Measurements from ENCODE around the gene MMP25. TPM values are rescaled to one million over a fixed set of nuclear protein-coding genes. Genes with fewer than 3 reads are reported as not detected.
A peak's percentile ranks its signal among the peaks of the same experiment; 100 is the strongest.

The MMP25 gene
- total RNA-seq, 2 donors from 2014 or later, result 4.2 TPM; not detected in 1

DNA sequence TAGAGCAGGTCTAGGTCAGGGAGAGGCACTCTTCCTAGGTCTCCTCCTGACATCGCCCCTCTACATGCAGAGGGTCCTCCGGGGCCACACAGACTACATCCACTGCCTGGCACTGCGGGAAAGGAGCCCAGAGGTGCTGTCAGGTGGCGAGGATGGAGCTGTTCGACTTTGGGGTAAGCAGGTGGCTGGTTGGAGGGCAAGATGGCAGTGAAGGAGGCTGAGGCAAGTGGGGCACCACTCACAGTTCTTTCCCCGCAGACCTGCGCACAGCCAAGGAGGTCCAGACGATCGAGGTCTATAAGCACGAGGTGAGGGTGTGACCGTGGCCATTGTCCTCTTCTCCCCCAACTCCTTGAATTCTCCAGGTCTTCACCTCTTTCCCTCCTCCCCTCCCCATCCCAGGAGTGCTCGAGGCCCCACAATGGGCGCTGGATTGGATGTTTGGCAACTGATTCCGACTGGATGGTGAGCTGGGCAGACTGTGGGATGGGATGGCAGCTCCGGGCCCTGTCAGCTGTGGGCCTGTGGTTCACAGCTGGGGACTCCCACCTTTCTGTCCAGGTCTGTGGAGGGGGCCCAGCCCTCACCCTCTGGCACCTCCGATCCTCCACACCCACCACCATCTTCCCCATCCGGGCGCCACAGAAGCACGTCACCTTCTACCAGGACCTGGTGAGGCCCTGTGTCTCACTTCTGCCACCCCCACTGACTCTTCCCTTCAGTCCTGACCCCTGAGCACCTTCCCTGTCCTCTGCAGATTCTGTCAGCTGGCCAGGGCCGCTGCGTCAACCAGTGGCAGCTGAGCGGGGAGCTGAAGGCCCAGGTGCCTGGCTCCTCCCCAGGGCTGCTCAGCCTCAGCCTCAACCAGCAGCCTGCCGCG, 19.5 kb upstream of the MMP25 start:
- DNase-seq (ENCODE audit: low spot score) (no peak), ATAC-seq (ENCODE audit: insufficient number of reproducible peaks, low FRiP score, low read depth) (no peak)
- TF ChIP-seq, protein P1, sequence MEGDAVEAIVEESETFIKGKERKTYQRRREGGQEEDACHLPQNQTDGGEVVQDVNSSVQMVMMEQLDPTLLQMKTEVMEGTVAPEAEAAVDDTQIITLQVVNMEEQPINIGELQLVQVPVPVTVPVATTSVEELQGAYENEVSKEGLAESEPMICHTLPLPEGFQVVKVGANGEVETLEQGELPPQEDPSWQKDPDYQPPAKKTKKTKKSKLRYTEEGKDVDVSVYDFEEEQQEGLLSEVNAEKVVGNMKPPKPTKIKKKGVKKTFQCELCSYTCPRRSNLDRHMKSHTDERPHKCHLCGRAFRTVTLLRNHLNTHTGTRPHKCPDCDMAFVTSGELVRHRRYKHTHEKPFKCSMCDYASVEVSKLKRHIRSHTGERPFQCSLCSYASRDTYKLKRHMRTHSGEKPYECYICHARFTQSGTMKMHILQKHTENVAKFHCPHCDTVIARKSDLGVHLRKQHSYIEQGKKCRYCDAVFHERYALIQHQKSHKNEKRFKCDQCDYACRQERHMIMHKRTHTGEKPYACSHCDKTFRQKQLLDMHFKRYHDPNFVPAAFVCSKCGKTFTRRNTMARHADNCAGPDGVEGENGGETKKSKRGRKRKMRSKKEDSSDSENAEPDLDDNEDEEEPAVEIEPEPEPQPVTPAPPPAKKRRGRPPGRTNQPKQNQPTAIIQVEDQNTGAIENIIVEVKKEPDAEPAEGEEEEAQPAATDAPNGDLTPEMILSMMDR (IDR thresholded peaks at IDR 0.05), result no peak
- peaks cover 12% of the 10 kb centered on the region for H3K36me3 ChIP-seq
- no peak overlapping the region for H3K4me3 ChIP-seq
- H3K27me3 ChIP-seq (replicated peaks; ENCODE audit: insufficient read depth), result peaks cover 4% of the 10 kb centered on the region
- peaks cover 0 to 38% of the 10 kb centered on the region in 2 donors for H3K4me1 ChIP-seq (ENCODE audit: control insufficient read depth in 1 of 2, low read depth in 2 of 2)
- no peaks in the 10 kb centered on the region for H3K9me3 ChIP-seq
- H3K27ac ChIP-seq, result no peak overlapping the region

GRCh38 chr16:3027489-3027795, 18.9 kb upstream of the MMP25 start:
- TF ChIP-seq, protein P1 (IDR thresholded peaks at IDR 0.05), result no peak
- H3K4me1 ChIP-seq (ENCODE audit: control insufficient read depth in 1 of 2, low read depth in 2 of 2), result peaks cover 0 to 34% of the 10 kb centered on the region in 2 donors
- peaks cover 4% of the 10 kb centered on the region for H3K27me3 ChIP-seq (replicated peaks; ENCODE audit: insufficient read depth)
- H3K9me3 ChIP-seq, result no peaks in the 10 kb centered on the region
- H3K36me3 ChIP-seq, result peaks cover 12% of the 10 kb centered on the region
- no peak for DNase-seq (ENCODE audit: low spot score)
- no peak overlapping the region for H3K27ac ChIP-seq
- no peak overlapping the region for H3K4me3 ChIP-seq
- no peak for ATAC-seq (ENCODE audit: insufficient number of reproducible peaks, low FRiP score, low read depth)

DNA sequence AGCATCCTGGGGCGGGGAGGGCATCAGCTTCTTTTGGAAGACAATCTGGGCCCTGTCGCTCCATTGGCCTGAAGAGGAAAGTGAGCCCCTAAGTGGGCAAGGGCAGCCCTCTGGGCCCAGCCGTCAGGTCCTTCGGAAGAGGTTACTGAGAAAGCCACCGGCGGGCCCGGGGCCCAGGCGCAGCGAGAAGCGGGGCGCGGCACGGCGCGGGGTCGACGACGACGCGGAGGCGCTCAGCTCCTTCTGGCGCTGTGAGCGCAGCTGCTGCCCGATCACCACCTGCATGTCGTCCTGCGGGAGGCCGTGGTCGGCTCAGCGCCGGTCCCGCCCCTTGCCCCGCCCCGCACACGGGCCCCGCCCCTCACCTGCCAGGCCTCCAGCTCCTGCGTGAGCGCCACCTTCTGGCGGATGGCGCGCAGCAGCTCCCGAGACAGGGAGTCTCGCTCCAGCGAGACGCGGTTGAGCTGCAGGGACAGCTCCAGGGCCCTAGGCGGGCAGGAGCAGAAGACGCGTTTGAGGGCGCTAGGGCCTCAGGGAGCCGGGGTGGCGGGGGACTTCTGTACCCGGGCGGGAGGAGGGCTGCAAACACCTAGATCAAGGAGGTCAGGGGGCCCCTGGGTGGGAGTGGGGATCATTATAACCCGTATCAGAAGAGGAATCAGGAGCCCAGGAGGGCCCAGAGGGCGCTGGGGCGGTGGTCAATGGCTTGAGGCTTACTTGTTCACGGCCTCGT, 18.2 kb upstream of the MMP25 start:
- TF ChIP-seq, protein P1 (IDR thresholded peaks at IDR 0.05), result peak; percentile 66
- H3K4me1 ChIP-seq (ENCODE audit: control insufficient read depth in 1 of 2, low read depth in 2 of 2), result peaks cover 0 to 27% of the 10 kb centered on the region in 2 donors
- ATAC-seq (ENCODE audit: insufficient number of reproducible peaks, low FRiP score, low read depth) (no peak), DNase-seq (ENCODE audit: low spot score) (no peak)
- peaks cover 12% of the 10 kb centered on the region for H3K36me3 ChIP-seq
- H3K9me3 ChIP-seq, result no peaks in the 10 kb centered on the region
- no peak overlapping the region for H3K27ac ChIP-seq
- no peak overlapping the region for H3K4me3 ChIP-seq
- H3K27me3 ChIP-seq (replicated peaks; ENCODE audit: insufficient read depth), result peaks cover 4% of the 10 kb centered on the region

DNA sequence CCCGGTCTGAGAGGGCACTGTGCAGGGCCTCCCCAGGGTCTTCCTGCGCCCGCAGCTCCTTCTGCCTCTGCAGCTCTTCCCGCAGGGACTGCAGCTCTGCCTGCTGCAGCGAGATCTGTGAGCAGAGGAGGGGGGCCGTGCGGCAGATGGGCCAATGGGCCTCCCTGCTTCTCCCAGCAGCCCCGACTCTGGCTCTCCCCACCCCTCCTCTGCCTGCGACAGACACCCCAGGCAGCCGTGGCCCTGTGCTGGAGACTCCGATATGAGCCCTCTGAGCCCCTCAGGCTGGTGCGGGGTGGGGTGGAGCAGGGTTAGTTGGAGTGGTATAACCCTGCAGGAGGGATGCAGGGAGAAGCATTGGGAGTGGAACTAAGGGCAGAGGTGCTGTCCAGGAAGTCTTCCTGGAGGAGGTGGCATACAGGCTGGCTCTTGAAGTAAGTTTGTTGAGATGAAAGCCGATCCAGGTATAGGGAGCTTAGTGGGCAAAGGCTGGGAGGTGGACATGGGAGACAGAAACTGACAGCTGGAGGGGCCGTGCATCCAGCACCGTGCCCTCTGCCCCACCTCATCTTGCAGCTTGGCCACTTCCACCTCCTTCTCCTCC, 17.5 kb upstream of the MMP25 start:
- ATAC-seq (ENCODE audit: insufficient number of reproducible peaks, low FRiP score, low read depth) (no peak), DNase-seq (ENCODE audit: low spot score) (no peak)
- Histone ChIP-seq H3K27me3 (replicated peaks; ENCODE audit: insufficient read depth) (peaks cover 4% of the 10 kb centered on the region), H3K27ac (no peak overlapping the region), H3K4me1 (ENCODE audit: control insufficient read depth in 1 of 2, low read depth in 2 of 2) (peaks cover 0 to 24% of the 10 kb centered on the region in 2 donors), H3K4me3 (no peak overlapping the region), H3K9me3 (no peaks in the 10 kb centered on the region), H3K36me3 (peaks cover 12% of the 10 kb centered on the region)
- TF ChIP-seq, protein P1 (IDR thresholded peaks at IDR 0.05), result no peak

Data from thoracic aorta (tissue), 2 donors.